ENCODE results near the gene ASIC4. TPM values are rescaled to one million over a fixed set of nuclear protein-coding genes. Genes with fewer than 3 reads are reported as not detected.

ASIC4 gene
- total and polyA plus RNA-seq, 2 of the 8 experiments (the other 6 are each of a cell fraction or from before 2014, with no cell fraction given) = 0.12 to 0.22 TPM

DNA sequence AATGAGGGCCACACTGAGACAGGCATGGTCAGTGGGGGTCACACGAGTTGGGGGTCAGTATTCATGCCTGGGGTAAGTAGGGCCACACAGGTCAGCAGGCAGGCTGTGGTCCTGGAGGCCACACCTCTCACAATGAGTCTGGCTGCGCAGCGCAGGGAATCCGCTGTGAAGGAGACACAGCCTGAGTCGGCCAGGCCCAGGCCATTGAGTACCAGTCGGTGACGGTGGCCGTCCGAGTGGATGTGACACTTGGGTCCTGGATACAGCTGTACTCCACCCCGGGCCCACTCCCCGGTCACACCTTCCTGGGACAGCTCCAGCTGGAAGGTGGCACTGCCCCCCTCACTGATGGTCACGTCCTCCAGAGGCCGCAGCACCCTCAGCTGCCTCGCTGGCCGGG, 40.1 kb downstream of the ASIC4 start (continued):
- TF ChIP-seq HDAC6 (IDR thresholded peaks at IDR 0.05; ENCODE audit: low read depth, low read length) = no peak
- no peak for TF ChIP-seq EP300 (IDR thresholded peaks at IDR 0.05; ENCODE audit: borderline replicate concordance in 1 of 2, low read depth in 2 of 2, low read length in 2 of 2)
